Psoas muscle (tissue), 8 donors: ENCODE data around the gene CISH. TPM values are rescaled to one million over a fixed set of nuclear protein-coding genes. Genes with fewer than 3 reads are reported as not detected.

ENCODE experiments used
- ATAC-seq, 4 donors: fragments of 200-7000 bp; cut with Tn5 transposase; one replicate each; pipeline ENCODE4 v1.9.1; 2020; ENCODE audit warnings: moderate library complexity in 3 of 4, mild to moderate bottlenecking in 2 of 4
- DNase-seq, 2 donors: peaks; one replicate each; pipeline ENCODE4 v3.0.0-alpha.2; 2020
- H3K27ac ChIP-seq: fragments of 200-600 bp; one replicate; pipeline ENCODE4 v1.8.0; 2022
- H3K27me3 ChIP-seq, 3 donors: fragments of 200-600 bp in 1 of 3; one replicate each; pipeline versions ENCODE4 v1.6.1 to v1.8.0; 2013 to 2022; ENCODE audit warnings: low read length in 2 of 3, mild to moderate bottlenecking in 2 of 3, moderate library complexity in 1 of 3; ENCODE audit not compliant: insufficient read depth in 3 of 3
- H3K36me3 ChIP-seq, 2 donors: fragments of 200-600 bp in 1 of 2; one replicate each; pipeline versions ENCODE4 v1.6.1 to v1.8.0; 2013 to 2022; ENCODE audit warnings: low read depth in 1 of 2, mild to moderate bottlenecking in 1 of 2, moderate library complexity in 1 of 2; ENCODE audit not compliant: insufficient read depth in 1 of 2
- H3K4me1 ChIP-seq: fragments of 200-600 bp; one replicate; pipeline ENCODE4 v1.8.0; 2022
- H3K4me3 ChIP-seq: fragments of 200-600 bp; one replicate; pipeline ENCODE4 v1.8.0; 2022; ENCODE audit warnings: mild to moderate bottlenecking
- H3K9me3 ChIP-seq: fragments of 200-600 bp; one replicate; pipeline ENCODE4 v1.8.0; 2022
- CTCF ChIP-seq: fragments of 200-600 bp; IDR thresholded peaks from one replicate; pipeline ENCODE4 v1.8.0; 2022; ENCODE audit warnings: antibody characterized with exemption
- WGBS, 3 donors: extraction: QIAGEN DNeasy Blood & Tissue Kit; methylation state at CpG; one replicate each; pipeline versions ENCODE4 v1.1.6 to v1.1.7; 2013; 5-methylcytosine and 5-hydroxymethylcytosine counted together
- intact Hi-C, 2 donors: fragments of 100-400 bp; cut with DNase I; formaldehyde crosslinking; loops; one replicate each; pipeline versions ENCODE4 v1.11.0 to v1.14.2; 2022
- long read RNA-seq, 2 donors: library from polyadenylated mRNA; unstranded; transcript quantifications; one replicate each; pipeline ENCODE4 v2.0.0, GENCODE V29; 2021
- polyA plus RNA-seq, 3 donors: library from polyadenylated mRNA; stranded (reverse); fragments of 200-250 nt; gene quantifications; one replicate each; pipeline ENCODE4 v1.2.3, GENCODE V29; 2013
- total RNA-seq, 4 donors: library from RNA; stranded (reverse); fragmentation: NEBNext Ultra II Directional in 2 of 4; extraction: Animal tissue kit (Norgen Biotek cat#: 25700) in 2 of 4; gene quantifications; one replicate each; pipeline versions ENCODE4 v1.2.1 to v1.2.4, GENCODE V29; 2021 to 2023
- donor health status: healthy with polysubstance abuse.
- donor health status: DM: no; HTN: no; CAD: no; lungs with moderate emphysema.
- donor health status: Bipolar disorder and iron deficiency.
- donor health status: healthy.
- donor health status: DM: yes; HTN: yes; CAD: no.
- donor health status: DM: no; HTN: no; CAD: no.
- donor health status: DM: no; HTN: no; CAD: no.
- donor health status: DM: yes; HTN: yes; CAD: no.

Gene CISH
- total RNA-seq (10 to 100 TPM; 16.9 to 75.1 (median 50.4) TPM), polyA plus RNA-seq (10 to 100 TPM; 12.8 to 36.5 (median 18.5) TPM)
- long read RNA-seq, donor 1, full-length matches to known transcripts: 16 of 24 reads
- long read RNA-seq, donor 1, partial matches to known transcripts: 0 of 24 reads
- long read RNA-seq, donor 1, other reads (novel, unspliced or antisense): 8 of 24 reads
- long read RNA-seq, donor 2, full-length matches to known transcripts: 45 of 83 reads
- long read RNA-seq, donor 2, partial matches to known transcripts: 0 of 83 reads
- long read RNA-seq, donor 2, other reads (novel, unspliced or antisense): 38 of 83 reads

DNA sequence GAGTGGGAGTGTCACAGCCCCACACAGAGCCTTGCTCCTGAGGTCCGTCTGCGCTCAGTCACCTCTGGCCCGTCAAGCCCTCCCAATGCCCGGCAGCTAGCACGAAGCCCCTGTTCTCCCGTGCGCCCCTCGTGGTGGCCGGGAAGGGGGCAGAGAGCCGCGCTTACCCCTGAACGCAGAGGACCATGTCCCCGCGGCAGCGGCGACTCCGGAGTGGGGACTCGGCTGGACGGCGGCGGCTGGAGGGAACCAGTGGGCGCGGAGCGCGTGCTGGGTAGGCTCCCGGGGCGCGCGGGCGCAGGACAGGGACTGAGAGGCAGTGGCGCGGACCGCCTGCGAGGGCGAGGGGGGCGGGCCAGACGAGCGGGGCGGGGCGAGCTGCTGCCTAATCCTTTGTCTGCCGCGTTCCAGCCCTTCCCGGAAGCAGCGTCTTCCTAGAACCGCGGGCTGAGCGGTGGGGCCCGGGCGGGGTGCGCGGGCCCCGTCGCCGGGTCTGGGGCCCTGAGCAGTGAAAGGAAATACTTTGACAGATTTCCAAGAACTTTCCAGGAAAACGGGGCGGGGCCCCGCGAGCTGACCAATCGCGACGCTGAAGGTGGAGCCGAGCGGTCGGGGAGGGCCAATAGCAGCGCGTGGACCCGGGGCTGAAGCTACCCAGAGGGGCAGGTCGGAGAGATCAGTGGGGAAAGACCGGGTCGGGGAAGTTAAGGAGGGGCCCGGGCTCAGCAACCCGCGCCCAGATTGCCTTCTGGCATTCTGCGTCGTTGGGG is at the start of gene CISH:
CISH (minus strand) TSS at position 311 of the 770 bp plus-strand sequence; CDS start at position 187, 124 bp downstream.
- peaks cover 9 to 19% of the 10 kb centered on the region in 2 donors for H3K36me3 ChIP-seq
- peak within 1 kb of the TSS; percentile 89 for H3K4me3 ChIP-seq
- intact Hi-C loops: loop anchor here in 1 of 2 donors (5.0 to 10.0 kb wide), 2 partner anchors 94 to 773 kb away; partner anchors contain the start of gene MANF
- H3K27me3 ChIP-seq: no peaks in the 10 kb centered on the region
- H3K27ac ChIP-seq: peak within 1 kb of the TSS; percentile 91
- ATAC-seq (peak; percentile 77 to 82 (median 80)), DNase-seq (peak; percentile 98)
- H3K9me3 ChIP-seq: no peaks in the 10 kb centered on the region
- WGBS, 3 donors: 0 to 1% (median 0%) methylated on average over 56 to 75 of the region's 75 CpGs
- TF ChIP-seq CTCF: peak; percentile 27
- H3K4me1 ChIP-seq: peaks cover 52% of the 10 kb centered on the region

- WGBS, 3 donors: 94 to 97% (median 95%) methylated on average over 10 of the region's 10 CpGs
- H3K4me1 ChIP-seq: no peaks in the 10 kb centered on the region
- H3K27ac ChIP-seq: no peak overlapping the region
- ATAC-seq: no peak
- no peaks in the 10 kb centered on the region for H3K9me3 ChIP-seq
- intact Hi-C loops: no loop called here
- H3K36me3 ChIP-seq: no peaks in the 10 kb centered on the region
- no peaks in the 10 kb centered on the region for H3K27me3 ChIP-seq
- TF ChIP-seq CTCF: no peak
- no peak overlapping the region for H3K4me3 ChIP-seq
- DNase-seq: peak in 1 of 2 donors; percentile 20
Observed at GRCh38 chr3:50660386-50660785, 48.8 kb upstream of the CISH start.

- 68 to 96% (median 89%) methylated on average over 3 of the region's 3 CpGs for WGBS, 3 donors
- TF ChIP-seq CTCF: no peak
- Histone ChIP-seq H3K4me3 (no peak overlapping the region), H3K27me3 (no peaks in the 10 kb centered on the region), H3K27ac (no peak overlapping the region), H3K9me3 (no peaks in the 10 kb centered on the region), H3K36me3 (no peaks in the 10 kb centered on the region), H3K4me1 (no peaks in the 10 kb centered on the region)
- DNase-seq: peak in 1 of 2 donors; percentile 25
- intact Hi-C loops: loop anchor here in 1 of 2 donors (5.0 kb wide), 1 partner anchor 92 kb away; the partner anchor contains the start of genes C3orf18 and HEMK1
- ATAC-seq: no peak
Observed at GRCh38 chr3:50658831-50659230, 47.3 kb upstream of the CISH start.

DNA sequence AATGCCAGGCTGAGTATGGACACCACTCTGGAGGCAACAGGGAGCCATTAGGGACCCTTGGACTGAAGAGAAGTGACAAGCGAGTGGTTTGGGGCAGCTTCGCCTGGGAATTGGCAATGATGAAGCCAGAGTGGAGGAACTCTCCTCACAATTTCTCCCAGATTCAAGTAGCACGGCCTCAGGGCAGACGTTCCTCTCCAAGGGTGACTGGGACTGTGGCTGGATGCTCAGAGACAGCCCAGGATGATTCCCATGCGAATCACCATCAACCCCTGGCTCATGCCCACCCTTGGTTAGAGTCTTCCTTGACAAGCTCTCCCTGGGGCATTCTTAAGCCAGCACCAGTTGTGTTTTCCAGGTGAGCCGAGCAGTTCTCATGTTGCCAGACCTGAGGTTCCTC is 46.8 kb upstream of the CISH start:
- no peak overlapping the region for H3K27ac ChIP-seq
- DNase-seq: peak in 1 of 2 donors; percentile 11
- TF ChIP-seq CTCF: no peak
- H3K36me3 ChIP-seq: no peaks in the 10 kb centered on the region
- H3K4me3 ChIP-seq: no peak overlapping the region
- H3K27me3 ChIP-seq: no peaks in the 10 kb centered on the region
- H3K9me3 ChIP-seq: no peaks in the 10 kb centered on the region
- 91 to 93% (median 92%) methylated on average over 6 of the region's 6 CpGs for WGBS, 3 donors
- no peaks in the 10 kb centered on the region for H3K4me1 ChIP-seq
- no peak for ATAC-seq
- intact Hi-C loops: loop anchor here in 1 of 2 donors (5.0 kb wide), 1 partner anchor 91 kb away; the partner anchor contains the start of genes C3orf18 and HEMK1
